SU-DHL-6 (cell line): Measurements from ENCODE around the gene YPEL3.

Experiments
- H2AFZ ChIP-seq: fragments of 200-600 bp; sonication (generic); 2 replicates; pipeline ENCODE4 v1.6.1; 2014; ENCODE audit warnings: low read depth, mild to moderate bottlenecking, moderate library complexity, mixed read lengths, antibody characterized with exemption, low read length; ENCODE audit not compliant: severe bottlenecking
- H3F3A ChIP-seq: fragments of 200-600 bp; shearing (Covaris generic); 2 replicates; pipeline ENCODE4 v1.6.0; 2016; ENCODE audit warnings: antibody characterized with exemption, mild to moderate bottlenecking; ENCODE audit not compliant: insufficient read depth
- H3K27ac ChIP-seq: fragments of 200-600 bp; sonication (generic); 2 replicates; pipeline ENCODE4 v1.5.1; 2016; ENCODE audit warnings: low read depth, mild to moderate bottlenecking, low read length, moderate library complexity, mixed read lengths
- H3K27me3 ChIP-seq: fragments of 200-600 bp; sonication (generic), shearing (Covaris generic); 2 replicates; pipeline ENCODE4 v1.6.0; 2014; ENCODE audit warnings: mild to moderate bottlenecking, low read length
- H3K36me3 ChIP-seq: fragments of 200-600 bp; sonication (generic); 2 replicates; pipeline ENCODE4 v1.6.1; 2014; ENCODE audit warnings: mild to moderate bottlenecking, low read length, mixed read lengths
- H3K4me2 ChIP-seq: fragments of 300-600, 200-600 bp; shearing (Covaris generic), sonication (generic); 2 replicates; pipeline ENCODE4 v1.6.0; 2014; ENCODE audit warnings: low read length, low read depth, mild to moderate bottlenecking; ENCODE audit not compliant: poor library complexity, severe bottlenecking
- H3K4me3 ChIP-seq: fragments of 200-600 bp; sonication (generic); 2 replicates; pipeline ENCODE4 v1.5.1; 2014; ENCODE audit warnings: antibody characterized with exemption, low read length, mild to moderate bottlenecking, mixed read lengths; ENCODE audit not compliant: insufficient read depth, poor library complexity, severe bottlenecking
- H3K79me2 ChIP-seq: fragments of 200-600 bp; sonication (generic); 2 replicates; pipeline ENCODE4 v1.6.1; 2014; ENCODE audit warnings: mild to moderate bottlenecking, low read length, moderate library complexity; ENCODE audit not compliant: insufficient read depth
- H3K9ac ChIP-seq: fragments of 200-600 bp; sonication (generic); 2 replicates; pipeline ENCODE4 v1.7.0; 2014; ENCODE audit warnings: mild to moderate bottlenecking, low read length
- H3K9me2 ChIP-seq: fragments of 200-600 bp; sonication (generic); replicated peaks from 2 replicates; pipeline ENCODE4 v1.6.1; 2014; ENCODE audit warnings: low read length; ENCODE audit not compliant: insufficient read depth
- H3K9me3 ChIP-seq: fragments of 200-600 bp; sonication (generic); 2 replicates; pipeline ENCODE4 v1.6.1; 2014; ENCODE audit warnings: low read length, mixed read lengths; ENCODE audit not compliant: insufficient read depth
- H4K20me1 ChIP-seq: fragments of 200-600 bp; sonication (generic); 2 replicates; pipeline ENCODE4 v1.6.1; 2014; ENCODE audit warnings: low read depth, mild to moderate bottlenecking, antibody characterized with exemption, low read length, moderate library complexity, mixed read lengths
- EZH2phosphoT487 ChIP-seq: fragments of 200-600 bp; sonication (generic), shearing (Covaris generic); conservative IDR thresholded peaks from 2 replicates; pipeline ENCODE4 v1.6.1; 2018; ENCODE audit warnings: mild to moderate bottlenecking, antibody characterized with exemption, low read length, moderate library complexity, mixed read lengths
- TF ChIP-seq, protein P1 (sequence below): fragments of 200-600 bp; sonication (generic); IDR thresholded peaks from one replicate; pipeline ENCODE4 v1.5.1; 2017; ENCODE audit warnings: antibody characterized with exemption, mild to moderate bottlenecking, low read length, moderate library complexity; ENCODE audit not compliant: insufficient read depth, poor library complexity, severe bottlenecking

Gene YPEL3

DNA sequence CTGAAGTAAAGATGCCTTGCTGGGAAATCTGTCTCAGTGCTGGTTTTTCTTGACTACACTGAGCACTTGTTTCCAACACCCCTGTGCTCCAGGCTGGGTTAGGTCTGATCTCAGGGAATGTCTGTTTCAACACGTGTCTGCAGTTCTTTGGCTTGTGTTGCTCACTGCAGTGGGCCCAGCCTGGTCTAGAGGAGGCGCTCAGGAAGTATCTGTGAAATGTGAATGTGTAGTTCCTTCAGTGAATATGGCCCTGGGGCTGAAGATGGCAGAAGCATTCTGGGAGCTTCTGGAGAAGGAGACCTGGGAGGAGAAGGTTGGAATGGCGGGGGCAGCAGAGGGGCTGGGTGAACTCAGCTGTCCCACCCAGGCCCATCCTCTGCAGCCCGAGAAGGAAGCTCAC is 8.1 kb upstream of the YPEL3 start:
- Histone ChIP-seq H3F3A (no peaks in the 10 kb centered on the region), H3K9ac (no peak overlapping the region), H3K36me3 (no peaks in the 10 kb centered on the region), H3K9me3 (no peaks in the 10 kb centered on the region), H2AFZ (no peak overlapping the region), H3K4me3 (no peak overlapping the region), H3K9me2 (no peaks in the 10 kb centered on the region), H3K27me3 (no peaks in the 10 kb centered on the region), H3K4me2 (no peak overlapping the region), H4K20me1 (no peaks in the 10 kb centered on the region), H3K79me2 (no peaks in the 10 kb centered on the region), H3K27ac (no peak overlapping the region)
- TF ChIP-seq, protein P1, sequence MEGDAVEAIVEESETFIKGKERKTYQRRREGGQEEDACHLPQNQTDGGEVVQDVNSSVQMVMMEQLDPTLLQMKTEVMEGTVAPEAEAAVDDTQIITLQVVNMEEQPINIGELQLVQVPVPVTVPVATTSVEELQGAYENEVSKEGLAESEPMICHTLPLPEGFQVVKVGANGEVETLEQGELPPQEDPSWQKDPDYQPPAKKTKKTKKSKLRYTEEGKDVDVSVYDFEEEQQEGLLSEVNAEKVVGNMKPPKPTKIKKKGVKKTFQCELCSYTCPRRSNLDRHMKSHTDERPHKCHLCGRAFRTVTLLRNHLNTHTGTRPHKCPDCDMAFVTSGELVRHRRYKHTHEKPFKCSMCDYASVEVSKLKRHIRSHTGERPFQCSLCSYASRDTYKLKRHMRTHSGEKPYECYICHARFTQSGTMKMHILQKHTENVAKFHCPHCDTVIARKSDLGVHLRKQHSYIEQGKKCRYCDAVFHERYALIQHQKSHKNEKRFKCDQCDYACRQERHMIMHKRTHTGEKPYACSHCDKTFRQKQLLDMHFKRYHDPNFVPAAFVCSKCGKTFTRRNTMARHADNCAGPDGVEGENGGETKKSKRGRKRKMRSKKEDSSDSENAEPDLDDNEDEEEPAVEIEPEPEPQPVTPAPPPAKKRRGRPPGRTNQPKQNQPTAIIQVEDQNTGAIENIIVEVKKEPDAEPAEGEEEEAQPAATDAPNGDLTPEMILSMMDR, result no peak

DNA sequence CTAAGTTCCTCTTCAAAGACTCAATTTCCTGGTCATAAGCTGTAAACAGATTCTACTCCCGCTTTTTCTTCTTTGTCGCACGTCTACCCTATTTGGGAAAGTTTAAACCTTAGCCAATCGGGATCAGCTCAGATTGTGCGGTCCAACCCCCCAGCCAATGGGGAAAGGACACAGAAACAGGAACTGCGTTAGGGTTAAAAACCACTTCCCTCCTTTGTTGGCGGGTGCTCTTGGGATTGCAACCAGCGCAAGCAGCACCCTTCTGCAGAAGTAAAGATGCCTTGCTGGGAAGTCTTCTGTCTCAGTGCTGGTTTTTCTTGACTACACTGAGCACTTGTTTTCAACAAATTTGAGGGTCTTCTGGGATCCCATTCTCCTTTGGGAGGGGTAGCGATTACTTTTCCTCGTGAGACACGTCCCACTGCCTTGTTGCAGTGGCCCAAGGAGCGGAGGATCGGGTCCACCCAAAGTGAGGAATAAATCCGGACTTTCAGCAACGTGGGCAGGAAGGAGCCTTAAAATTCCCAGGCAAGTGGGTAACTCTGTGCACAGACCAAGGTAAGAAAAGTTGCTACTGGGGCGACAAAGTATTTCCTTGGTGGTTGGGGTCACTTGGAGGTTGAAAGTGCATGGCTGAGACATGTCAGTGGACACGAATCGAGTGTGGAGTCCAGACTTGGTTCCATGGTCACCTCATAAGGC is 1.0 kb upstream of the YPEL3 start:
- Histone ChIP-seq H3K27ac (no peak overlapping the region; the same call in 1 of the 2 replicates), H3K9ac (peak overlapping the region; percentile 51; the same call in 1 of the 2 replicates), H3K4me3 (peak overlapping the region; percentile 41), H2AFZ (peak overlapping the region; percentile 95), H3K4me2 (peak overlapping the region; percentile 58), H3K9me3 (peaks cover 23% of the 10 kb centered on the region), H3K36me3 (peaks cover 3% of the 10 kb centered on the region; the same call in 1 of the 2 replicates), H3K79me2 (no peaks in the 10 kb centered on the region), H3F3A (peaks cover 18% of the 10 kb centered on the region), H3K9me2 (no peaks in the 10 kb centered on the region), H3K27me3 (no peaks in the 10 kb centered on the region), H4K20me1 (no peaks in the 10 kb centered on the region)
- TF ChIP-seq, protein P1, result no peak
- no peak for TF ChIP-seq EZH2phosphoT487

DNA sequence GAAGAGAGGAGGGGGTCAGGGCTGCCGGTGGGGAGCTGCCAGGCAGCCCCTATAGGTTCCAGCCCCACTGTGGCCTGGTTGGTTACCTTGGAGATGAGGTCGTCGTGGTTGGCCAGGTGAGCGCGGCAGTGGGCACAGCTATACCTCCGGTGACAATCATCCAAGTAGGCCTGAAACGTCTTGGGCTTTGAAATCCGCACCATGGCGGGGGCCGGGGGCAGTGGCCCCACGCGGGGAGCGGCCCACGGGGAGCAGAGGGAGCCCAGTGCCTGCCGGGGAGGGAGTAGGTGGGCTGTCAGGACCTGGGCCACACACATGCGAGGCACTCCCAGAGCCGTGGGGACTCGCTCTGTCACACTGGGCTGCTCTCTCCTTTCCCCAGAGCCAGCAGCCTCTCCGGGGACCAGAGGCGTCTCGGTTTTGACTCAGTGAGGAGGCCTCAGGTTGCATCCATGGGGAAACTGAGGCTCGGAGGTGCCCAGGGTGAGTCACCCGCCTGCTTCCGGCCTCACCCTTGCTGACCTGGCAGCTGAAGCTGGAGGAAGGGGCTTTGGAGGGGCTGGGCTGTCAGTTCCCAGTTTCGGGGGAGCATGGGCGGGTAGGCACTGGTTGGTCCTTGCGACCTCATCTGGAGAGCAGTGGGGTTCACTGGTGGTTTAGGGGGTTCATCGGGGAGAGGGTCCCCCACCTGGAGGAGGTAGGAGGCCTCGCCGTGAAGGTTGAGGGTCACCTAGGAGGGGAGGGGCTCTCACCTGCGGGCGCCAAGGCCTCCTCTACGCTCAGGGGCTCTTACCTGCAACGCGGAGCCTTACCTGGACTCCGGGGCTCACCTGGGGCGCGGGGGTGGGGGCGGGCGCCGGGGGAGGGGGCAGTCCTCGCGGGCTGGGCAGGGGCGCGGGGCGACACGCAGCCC is 591 bp downstream of the YPEL3 start:
- no peaks in the 10 kb centered on the region for H4K20me1 ChIP-seq
- H3K9me3 ChIP-seq, result peaks cover 23% of the 10 kb centered on the region
- H3K9ac ChIP-seq, result peak overlapping the region; percentile 41
- no peak overlapping the region for H3K4me3 ChIP-seq
- no peak overlapping the region for H2AFZ ChIP-seq
- TF ChIP-seq EZH2phosphoT487, result no peak
- TF ChIP-seq, protein P1, result no peak
- peak overlapping the region; percentile 58 for H3K4me2 ChIP-seq
- peaks cover 18% of the 10 kb centered on the region for H3F3A ChIP-seq
- H3K36me3 ChIP-seq, result peaks cover 3% of the 10 kb centered on the region; the same call in 1 of the 2 replicates
- no peaks in the 10 kb centered on the region for H3K27me3 ChIP-seq
- no peaks in the 10 kb centered on the region for H3K9me2 ChIP-seq
- H3K27ac ChIP-seq, result peak overlapping the region; percentile 3; the same call in 1 of the 2 replicates
- no peaks in the 10 kb centered on the region for H3K79me2 ChIP-seq
